HG02623 (cell line): ENCODE measurements around the gene UMAD1.

ENCODE experiments used
- ATAC-seq: cut with Tn5 transposase; IDR thresholded peaks from one replicate; pipeline ENCODE4 v1.9.1; 2021; ENCODE audit warnings: moderate library complexity; ENCODE audit not compliant: unreplicated experiment

The UMAD1 gene

GRCh38 chr7:7761974-7762779 is 121.6 kb downstream of the UMAD1 start:
- ATAC-seq: peak; percentile 44

- ATAC-seq: no peak
These were observed 124.2 kb downstream of the UMAD1 start for GRCh38 chr7:7764520-7765396.

GRCh38 chr7:7765422-7765821 is 124.9 kb downstream of the UMAD1 start:
- peak; percentile 79 for ATAC-seq

GRCh38 chr7:7766671-7767070 is 126.1 kb downstream of the UMAD1 start:
- no peak for ATAC-seq

- ATAC-seq: no peak
These were observed 128.6 kb downstream of the UMAD1 start for GRCh38 chr7:7768977-7769709.

- ATAC-seq: no peak
These were observed 129.4 kb downstream of the UMAD1 start for GRCh38 chr7:7769710-7770627.

- no peak for ATAC-seq
These were observed 130.9 kb downstream of the UMAD1 start for GRCh38 chr7:7771452-7771851.

GRCh38 chr7:7772397-7772821 is 131.9 kb downstream of the UMAD1 start:
- no peak for ATAC-seq

GRCh38 chr7:7773334-7774309 is 133.1 kb downstream of the UMAD1 start:
- peak; percentile 78 for ATAC-seq

- no peak for ATAC-seq
These were observed 139.3 kb downstream of the UMAD1 start for GRCh38 chr7:7779888-7780287.

- ATAC-seq: no peak
These were observed 142.4 kb downstream of the UMAD1 start for GRCh38 chr7:7783001-7783400.

GRCh38 chr7:7785344-7785973 is 144.9 kb downstream of the UMAD1 start:
- no peak for ATAC-seq

GRCh38 chr7:7786595-7786994 is 146.0 kb downstream of the UMAD1 start:
- no peak for ATAC-seq

- ATAC-seq: peak; percentile 93
These were observed 149.0 kb downstream of the UMAD1 start for GRCh38 chr7:7789551-7789988.

GRCh38 chr7:7790041-7790741 is 149.6 kb downstream of the UMAD1 start:
- ATAC-seq: no peak

- ATAC-seq: no peak
These were observed 151.0 kb downstream of the UMAD1 start for GRCh38 chr7:7791523-7791922.

GRCh38 chr7:7792056-7792455 is 151.5 kb downstream of the UMAD1 start:
- no peak for ATAC-seq

GRCh38 chr7:7793249-7793648 is 152.7 kb downstream of the UMAD1 start:
- ATAC-seq: no peak
